H1 (cell line): ENCODE measurements around the gene SPIB. TPM values are rescaled to one million over a fixed set of nuclear protein-coding genes. Genes with fewer than 3 reads are reported as not detected.

Experiments used
- BACH1 ChIP-seq: IDR thresholded peaks from 2 replicates; pipeline ENCODE4 v1.6.1; 2012; ENCODE audit warnings: low read length, improper control_type of control experiment
- CEBPB ChIP-seq: IDR thresholded peaks from 2 replicates; pipeline ENCODE4 v1.6.1; 2012; ENCODE audit warnings: low read depth, low read length
- CHD2 ChIP-seq: IDR thresholded peaks from 2 replicates; pipeline ENCODE4 v1.6.1; 2012; ENCODE audit warnings: low read length, improper control_type of control experiment
- JUND ChIP-seq: IDR thresholded peaks from 2 replicates; pipeline ENCODE4 v1.6.1; 2011; ENCODE audit warnings: mild to moderate bottlenecking, improper control_type of control experiment, low read length
- KDM1A ChIP-seq: fragments of 200-600, 300-600 bp; sonication (generic); IDR thresholded peaks from 2 replicates; pipeline ENCODE4 v1.7.1; 2016; ENCODE audit warnings: mild to moderate bottlenecking, low read length, borderline replicate concordance
- RXRA ChIP-seq: IDR thresholded peaks from 2 replicates; pipeline ENCODE4 v1.6.1; 2011; ENCODE audit warnings: low read depth, mild to moderate bottlenecking, low read length, moderate library complexity; ENCODE audit not compliant: insufficient read depth
- SP2 ChIP-seq: IDR thresholded peaks from 2 replicates; pipeline ENCODE4 v1.6.1; 2012; ENCODE audit warnings: mild to moderate bottlenecking, low read length, inconsistent platforms
- SRF ChIP-seq: IDR thresholded peaks from 2 replicates; pipeline ENCODE4 v1.6.1; 2011; ENCODE audit warnings: mild to moderate bottlenecking, low read depth, low read length, moderate library complexity
- TEAD4 ChIP-seq: IDR thresholded peaks from 2 replicates; pipeline ENCODE4 v1.6.1; 2012; ENCODE audit warnings: low read depth, low read length, inconsistent platforms, mixed read lengths
- ZNF274 ChIP-seq: IDR thresholded peaks from 2 replicates; pipeline ENCODE4 v1.7.0; 2012; ENCODE audit warnings: low read length, borderline replicate concordance; ENCODE audit errors: extremely low read depth
- polyA plus RNA-seq, 7 experiments: library from polyadenylated mRNA; depleted of rRNA in 3 of 7; stranded (reverse) in 5 of 7; unstranded in 2 of 7; fragments of >200 nt in 5 of 7; fragments of 200-250 nt in 2 of 7; gene quantifications; 1 replicate in 5 of 7; 2 replicates in 1 of 7; 4 replicates in 1 of 7; pipeline versions ENCODE4 v1.2.1 to v1.2.3, GENCODE V29; 2011 to 2013; ENCODE audit warnings: missing spikeins in 2 of 7, mixed read lengths in 2 of 7
- total RNA-seq: library from RNA; stranded (reverse); fragmentation: NEBNext Ultra II Directional; extraction: Animal tissue kit (Norgen Biotek cat#: 25700); gene quantifications from 2 replicates; pipeline ENCODE4 v1.2.1, GENCODE V29; 2021
- TF ChIP-seq, protein P1 (sequence below): fragments of 300-600 bp; sonication (generic); IDR thresholded peaks from 2 replicates; pipeline ENCODE4 v1.7.1; 2012; ENCODE audit warnings: low read length, moderate library complexity, mild to moderate bottlenecking, inconsistent platforms; ENCODE audit not compliant: insufficient replicate concordance

Gene SPIB
- total and polyA plus RNA-seq, 2 of the 8 experiments (the other 6 are each of a cell fraction or from before 2014, with no cell fraction given), result 11.1 to 17.4 TPM

DNA sequence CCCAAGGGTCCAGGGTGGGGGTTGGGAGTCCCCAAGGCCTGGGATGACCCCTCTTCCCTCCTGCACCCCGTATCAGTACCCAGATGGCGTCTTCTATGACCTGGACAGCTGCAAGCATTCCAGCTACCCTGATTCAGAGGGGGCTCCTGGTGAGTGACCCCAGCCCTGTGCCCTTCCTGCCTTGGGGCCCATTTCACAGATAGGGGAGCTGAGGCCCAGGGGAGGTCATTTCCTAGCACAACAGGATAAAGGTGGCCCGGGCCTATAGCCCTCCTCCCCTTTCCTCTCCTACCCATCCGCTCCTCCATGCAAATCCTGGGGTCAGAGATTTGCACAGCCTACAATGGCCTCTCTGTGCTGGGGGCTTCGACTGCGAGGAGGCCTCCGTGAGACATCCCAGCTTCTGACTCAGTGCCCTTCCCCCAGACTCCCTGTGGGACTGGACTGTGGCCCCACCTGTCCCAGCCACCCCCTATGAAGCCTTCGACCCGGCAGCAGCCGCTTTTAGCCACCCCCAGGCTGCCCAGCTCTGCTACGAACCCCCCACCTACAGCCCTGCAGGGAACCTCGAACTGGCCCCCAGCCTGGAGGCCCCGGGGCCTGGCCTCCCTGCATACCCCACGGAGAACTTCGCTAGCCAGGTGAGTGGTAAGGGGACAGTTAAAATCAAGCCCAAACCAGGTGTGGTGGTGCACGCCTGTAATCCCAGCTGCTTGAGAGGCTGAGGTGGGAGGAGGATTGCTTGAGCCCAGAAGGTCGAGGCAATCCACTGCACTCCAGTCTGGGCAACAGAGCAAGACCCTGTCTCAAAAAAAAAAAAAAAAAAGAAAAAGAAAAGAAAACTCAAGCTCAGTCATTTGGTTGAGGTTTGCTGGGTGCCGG lies 3.9 kb downstream of the SPIB start (continued):
- TF ChIP-seq, protein P1, sequence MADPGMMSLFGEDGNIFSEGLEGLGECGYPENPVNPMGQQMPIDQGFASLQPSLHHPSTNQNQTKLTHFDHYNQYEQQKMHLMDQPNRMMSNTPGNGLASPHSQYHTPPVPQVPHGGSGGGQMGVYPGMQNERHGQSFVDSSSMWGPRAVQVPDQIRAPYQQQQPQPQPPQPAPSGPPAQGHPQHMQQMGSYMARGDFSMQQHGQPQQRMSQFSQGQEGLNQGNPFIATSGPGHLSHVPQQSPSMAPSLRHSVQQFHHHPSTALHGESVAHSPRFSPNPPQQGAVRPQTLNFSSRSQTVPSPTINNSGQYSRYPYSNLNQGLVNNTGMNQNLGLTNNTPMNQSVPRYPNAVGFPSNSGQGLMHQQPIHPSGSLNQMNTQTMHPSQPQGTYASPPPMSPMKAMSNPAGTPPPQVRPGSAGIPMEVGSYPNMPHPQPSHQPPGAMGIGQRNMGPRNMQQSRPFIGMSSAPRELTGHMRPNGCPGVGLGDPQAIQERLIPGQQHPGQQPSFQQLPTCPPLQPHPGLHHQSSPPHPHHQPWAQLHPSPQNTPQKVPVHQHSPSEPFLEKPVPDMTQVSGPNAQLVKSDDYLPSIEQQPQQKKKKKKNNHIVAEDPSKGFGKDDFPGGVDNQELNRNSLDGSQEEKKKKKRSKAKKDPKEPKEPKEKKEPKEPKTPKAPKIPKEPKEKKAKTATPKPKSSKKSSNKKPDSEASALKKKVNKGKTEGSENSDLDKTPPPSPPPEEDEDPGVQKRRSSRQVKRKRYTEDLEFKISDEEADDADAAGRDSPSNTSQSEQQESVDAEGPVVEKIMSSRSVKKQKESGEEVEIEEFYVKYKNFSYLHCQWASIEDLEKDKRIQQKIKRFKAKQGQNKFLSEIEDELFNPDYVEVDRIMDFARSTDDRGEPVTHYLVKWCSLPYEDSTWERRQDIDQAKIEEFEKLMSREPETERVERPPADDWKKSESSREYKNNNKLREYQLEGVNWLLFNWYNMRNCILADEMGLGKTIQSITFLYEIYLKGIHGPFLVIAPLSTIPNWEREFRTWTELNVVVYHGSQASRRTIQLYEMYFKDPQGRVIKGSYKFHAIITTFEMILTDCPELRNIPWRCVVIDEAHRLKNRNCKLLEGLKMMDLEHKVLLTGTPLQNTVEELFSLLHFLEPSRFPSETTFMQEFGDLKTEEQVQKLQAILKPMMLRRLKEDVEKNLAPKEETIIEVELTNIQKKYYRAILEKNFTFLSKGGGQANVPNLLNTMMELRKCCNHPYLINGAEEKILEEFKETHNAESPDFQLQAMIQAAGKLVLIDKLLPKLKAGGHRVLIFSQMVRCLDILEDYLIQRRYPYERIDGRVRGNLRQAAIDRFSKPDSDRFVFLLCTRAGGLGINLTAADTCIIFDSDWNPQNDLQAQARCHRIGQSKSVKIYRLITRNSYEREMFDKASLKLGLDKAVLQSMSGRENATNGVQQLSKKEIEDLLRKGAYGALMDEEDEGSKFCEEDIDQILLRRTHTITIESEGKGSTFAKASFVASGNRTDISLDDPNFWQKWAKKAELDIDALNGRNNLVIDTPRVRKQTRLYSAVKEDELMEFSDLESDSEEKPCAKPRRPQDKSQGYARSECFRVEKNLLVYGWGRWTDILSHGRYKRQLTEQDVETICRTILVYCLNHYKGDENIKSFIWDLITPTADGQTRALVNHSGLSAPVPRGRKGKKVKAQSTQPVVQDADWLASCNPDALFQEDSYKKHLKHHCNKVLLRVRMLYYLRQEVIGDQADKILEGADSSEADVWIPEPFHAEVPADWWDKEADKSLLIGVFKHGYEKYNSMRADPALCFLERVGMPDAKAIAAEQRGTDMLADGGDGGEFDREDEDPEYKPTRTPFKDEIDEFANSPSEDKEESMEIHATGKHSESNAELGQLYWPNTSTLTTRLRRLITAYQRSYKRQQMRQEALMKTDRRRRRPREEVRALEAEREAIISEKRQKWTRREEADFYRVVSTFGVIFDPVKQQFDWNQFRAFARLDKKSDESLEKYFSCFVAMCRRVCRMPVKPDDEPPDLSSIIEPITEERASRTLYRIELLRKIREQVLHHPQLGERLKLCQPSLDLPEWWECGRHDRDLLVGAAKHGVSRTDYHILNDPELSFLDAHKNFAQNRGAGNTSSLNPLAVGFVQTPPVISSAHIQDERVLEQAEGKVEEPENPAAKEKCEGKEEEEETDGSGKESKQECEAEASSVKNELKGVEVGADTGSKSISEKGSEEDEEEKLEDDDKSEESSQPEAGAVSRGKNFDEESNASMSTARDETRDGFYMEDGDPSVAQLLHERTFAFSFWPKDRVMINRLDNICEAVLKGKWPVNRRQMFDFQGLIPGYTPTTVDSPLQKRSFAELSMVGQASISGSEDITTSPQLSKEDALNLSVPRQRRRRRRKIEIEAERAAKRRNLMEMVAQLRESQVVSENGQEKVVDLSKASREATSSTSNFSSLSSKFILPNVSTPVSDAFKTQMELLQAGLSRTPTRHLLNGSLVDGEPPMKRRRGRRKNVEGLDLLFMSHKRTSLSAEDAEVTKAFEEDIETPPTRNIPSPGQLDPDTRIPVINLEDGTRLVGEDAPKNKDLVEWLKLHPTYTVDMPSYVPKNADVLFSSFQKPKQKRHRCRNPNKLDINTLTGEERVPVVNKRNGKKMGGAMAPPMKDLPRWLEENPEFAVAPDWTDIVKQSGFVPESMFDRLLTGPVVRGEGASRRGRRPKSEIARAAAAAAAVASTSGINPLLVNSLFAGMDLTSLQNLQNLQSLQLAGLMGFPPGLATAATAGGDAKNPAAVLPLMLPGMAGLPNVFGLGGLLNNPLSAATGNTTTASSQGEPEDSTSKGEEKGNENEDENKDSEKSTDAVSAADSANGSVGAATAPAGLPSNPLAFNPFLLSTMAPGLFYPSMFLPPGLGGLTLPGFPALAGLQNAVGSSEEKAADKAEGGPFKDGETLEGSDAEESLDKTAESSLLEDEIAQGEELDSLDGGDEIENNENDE, result no peak
- no peak for TF ChIP-seq SRF
- no peak for TF ChIP-seq BACH1
- no peak for TF ChIP-seq CHD2
- no peak for TF ChIP-seq ZNF274
- TF ChIP-seq SP2, result no peak
- TF ChIP-seq CEBPB, result no peak
- TF ChIP-seq RXRA, result no peak
- no peak for TF ChIP-seq JUND
- TF ChIP-seq TEAD4, result no peak
- TF ChIP-seq KDM1A, result no peak
